ENCODE measurements around the gene B3GLCT. TPM values are rescaled to one million over a fixed set of nuclear protein-coding genes. Genes with fewer than 3 reads are reported as not detected.
"Not testable (repeated sequence)": the region's sequence is repeated elsewhere in the genome, so short reads cannot be mapped to it uniquely, and the experiment has no call there.

Gene B3GLCT
- total RNA-seq, 5 donors from 2014 or later (not counting 1 experiment from before 2014, with no cell fraction given): 3.7 to 5.6 (median 4.7) TPM

DNA sequence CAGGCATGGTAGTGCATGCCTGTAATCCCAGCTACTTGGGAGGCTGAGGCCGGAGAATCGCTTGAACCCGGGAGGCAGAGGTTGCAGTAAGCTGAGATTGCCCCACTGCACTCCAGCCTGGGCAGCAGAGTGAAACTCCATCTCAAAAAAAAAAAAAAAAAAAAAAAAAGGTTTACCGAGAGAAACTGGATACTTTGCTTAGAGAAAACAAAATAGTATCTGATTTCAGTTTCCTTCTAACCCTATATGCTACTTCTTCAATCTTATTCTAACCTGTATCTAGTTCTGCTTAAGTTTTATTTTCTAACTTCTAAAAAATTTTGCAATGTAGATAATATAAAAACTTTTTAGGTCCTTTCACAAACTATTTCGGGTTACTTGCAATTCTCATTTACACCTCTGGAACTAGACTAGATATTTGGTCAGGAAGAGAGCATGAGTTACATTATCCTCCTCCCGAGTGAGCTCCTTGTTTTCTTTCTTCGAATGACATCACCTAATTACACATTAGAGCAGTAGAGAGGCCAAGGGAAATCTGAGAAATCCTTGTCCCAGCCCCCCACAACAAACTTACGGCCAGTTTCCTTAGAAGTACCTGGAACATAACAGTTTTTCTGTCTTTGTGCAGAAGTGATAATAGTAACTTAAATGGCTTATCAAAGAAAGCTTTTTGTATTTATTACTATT lies 128.9 kb downstream of the B3GLCT start:
- Histone ChIP-seq H3K27me3 (replicated peaks in 1 of 2; ENCODE audit: control insufficient read depth in 2 of 2, extremely low read depth in 1 of 2, insufficient read depth in 2 of 2, low read length in 1 of 2) (no peaks in the 10 kb centered on the region), H3K27ac (ENCODE audit: low read length) (no peak overlapping the region), H3K4me1 (ENCODE audit: control insufficient read depth in 1 of 2, extremely low read depth in 1 of 2, insufficient read depth in 2 of 2, low read length in 2 of 2) (no peaks in the 10 kb centered on the region), H3K36me3 (ENCODE audit: control insufficient read depth in 2 of 2, extremely low read depth in 1 of 2, insufficient read depth in 1 of 2, low read length in 1 of 2) (peaks cover 0 to 15% of the 10 kb centered on the region in 2 donors), H3K4me3 (ENCODE audit: control insufficient read depth in 1 of 2, extremely low read depth in 1 of 2, low read length in 1 of 2) (no peak overlapping the region), H3K9me3 (no peaks in the 10 kb centered on the region)
- POLR2A ChIA-PET: no interaction called here
- 100% methylated on average over 1 of the region's 8 CpGs for WGBS (ENCODE audit: insufficient coverage)
- no peaks in the 10 kb centered on the region for H3K4me1 Mint-ChIP-seq
- H3K9me3 Mint-ChIP-seq: peaks cover 0 to 4% (median 4%) of the 10 kb centered on the region in 3 donors
- peaks cover 66% of the 10 kb centered on the region for H3K36me3 Mint-ChIP-seq
- ATAC-seq (replicated peaks in 1 of 4): no peak
- no peak overlapping the region for H3K27ac Mint-ChIP-seq
- DNase-seq: no peak
- H3K4me3 Mint-ChIP-seq: no peak overlapping the region
- H3K27me3 Mint-ChIP-seq: no peaks in the 10 kb centered on the region
- CTCF ChIA-PET: interaction anchor here in 1 of 2 donors (0.6 kb wide), 1 partner anchor 1855 kb away, joined by 3 read pairs; no protein-coding TSS in a partner anchor

DNA sequence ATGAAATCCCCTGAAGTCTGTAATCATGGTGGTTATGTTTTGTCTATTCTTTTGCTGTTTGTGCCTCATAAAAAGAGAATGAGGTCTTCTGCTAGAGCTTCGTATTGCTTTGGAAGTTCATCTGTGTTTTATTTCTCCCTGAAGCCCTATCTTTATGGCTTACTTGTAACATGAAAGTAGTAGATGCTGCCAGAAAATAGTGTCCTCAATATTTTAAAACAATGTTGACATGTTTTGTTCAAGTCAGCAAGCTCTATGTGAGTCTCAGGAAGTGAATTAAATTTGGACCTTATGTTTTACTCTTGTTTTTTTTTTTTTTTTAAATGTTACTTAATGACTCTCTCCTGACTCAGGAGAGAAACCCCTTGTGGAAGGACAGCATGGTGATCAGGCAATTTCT lies 130.5 kb downstream of the B3GLCT start:
- no peaks in the 10 kb centered on the region for H3K27me3 Mint-ChIP-seq
- Histone ChIP-seq H3K4me3 (ENCODE audit: control insufficient read depth in 1 of 2, extremely low read depth in 1 of 2, low read length in 1 of 2) (no peak overlapping the region), H3K9me3 (no peaks in the 10 kb centered on the region), H3K4me1 (ENCODE audit: control insufficient read depth in 1 of 2, extremely low read depth in 1 of 2, insufficient read depth in 2 of 2, low read length in 2 of 2) (no peaks in the 10 kb centered on the region), H3K27me3 (replicated peaks in 1 of 2; ENCODE audit: control insufficient read depth in 2 of 2, extremely low read depth in 1 of 2, insufficient read depth in 2 of 2, low read length in 1 of 2) (no peaks in the 10 kb centered on the region), H3K27ac (ENCODE audit: low read length) (no peak overlapping the region), H3K36me3 (ENCODE audit: control insufficient read depth in 2 of 2, extremely low read depth in 1 of 2, insufficient read depth in 1 of 2, low read length in 1 of 2) (peaks cover 0 to 10% of the 10 kb centered on the region in 2 donors)
- ChIA-PET CTCF (interaction anchor here in 1 of 2 donors (0.7 kb wide), 1 partner anchor 1642 kb away, joined by 6 read pairs; no protein-coding TSS in a partner anchor), POLR2A (no interaction called here)
- no peak overlapping the region for H3K4me3 Mint-ChIP-seq
- no peak for DNase-seq
- WGBS (ENCODE audit: insufficient coverage): no CpG with 5 or more reads among the region's 1 CpG
- no peaks in the 10 kb centered on the region for H3K4me1 Mint-ChIP-seq
- H3K27ac Mint-ChIP-seq: no peak overlapping the region
- H3K36me3 Mint-ChIP-seq: peaks cover 53% of the 10 kb centered on the region
- H3K9me3 Mint-ChIP-seq: peaks cover under 1 to 12% (median 4%) of the 10 kb centered on the region in 3 donors
- ATAC-seq (replicated peaks in 1 of 4): no peak

DNA sequence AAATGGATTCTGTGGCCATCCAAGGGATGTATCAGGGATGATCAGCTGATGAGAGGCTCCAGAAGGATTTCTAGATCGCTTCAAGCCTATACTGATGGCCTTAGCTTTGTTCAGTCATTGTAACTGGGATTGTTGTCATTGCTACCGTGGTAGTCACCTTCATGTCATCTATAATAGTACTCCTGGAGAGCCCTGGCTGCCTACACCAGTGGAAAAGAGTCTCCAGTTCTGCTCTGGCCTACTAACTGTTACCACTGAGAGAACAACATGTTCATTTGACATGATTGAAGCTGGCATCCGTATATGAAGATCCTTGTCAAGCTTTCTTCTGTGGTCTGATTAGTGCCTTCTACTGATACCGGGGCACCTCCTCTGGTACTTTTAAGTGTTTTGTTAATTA lies 131.3 kb downstream of the B3GLCT start:
- POLR2A ChIA-PET: no interaction called here
- CTCF ChIA-PET: interaction anchor here in 1 of 2 donors (0.7 kb wide), 1 partner anchor 1643 kb away, joined by 6 read pairs; no protein-coding TSS in a partner anchor
- no peak for ATAC-seq (replicated peaks in 1 of 4)
- H3K27ac ChIP-seq (ENCODE audit: low read length): no peak overlapping the region
- no peak for DNase-seq
- peaks cover 0 to 10% of the 10 kb centered on the region in 2 donors for H3K36me3 ChIP-seq (ENCODE audit: control insufficient read depth in 2 of 2, extremely low read depth in 1 of 2, insufficient read depth in 1 of 2, low read length in 1 of 2)
- Mint-ChIP-seq H3K27ac (no peak overlapping the region), H3K9me3 (peaks cover 5 to 20% (median 8%) of the 10 kb centered on the region in 3 donors), H3K36me3 (peaks cover 45% of the 10 kb centered on the region), H3K4me3 (no peak overlapping the region), H3K27me3 (peaks cover 2% of the 10 kb centered on the region in 2 donors), H3K4me1 (no peaks in the 10 kb centered on the region)
- H3K4me3 ChIP-seq (ENCODE audit: control insufficient read depth in 1 of 2, extremely low read depth in 1 of 2, low read length in 1 of 2): no peak overlapping the region
- H3K27me3 ChIP-seq (replicated peaks in 1 of 2; ENCODE audit: control insufficient read depth in 2 of 2, extremely low read depth in 1 of 2, insufficient read depth in 2 of 2, low read length in 1 of 2): peaks cover 0 to under 1% of the 10 kb centered on the region in 2 experiments
- H3K4me1 ChIP-seq (ENCODE audit: control insufficient read depth in 1 of 2, extremely low read depth in 1 of 2, insufficient read depth in 2 of 2, low read length in 2 of 2): no peaks in the 10 kb centered on the region
- 94% methylated on average over 2 of the region's 4 CpGs for WGBS (ENCODE audit: insufficient coverage)
- no peaks in the 10 kb centered on the region for H3K9me3 ChIP-seq

DNA sequence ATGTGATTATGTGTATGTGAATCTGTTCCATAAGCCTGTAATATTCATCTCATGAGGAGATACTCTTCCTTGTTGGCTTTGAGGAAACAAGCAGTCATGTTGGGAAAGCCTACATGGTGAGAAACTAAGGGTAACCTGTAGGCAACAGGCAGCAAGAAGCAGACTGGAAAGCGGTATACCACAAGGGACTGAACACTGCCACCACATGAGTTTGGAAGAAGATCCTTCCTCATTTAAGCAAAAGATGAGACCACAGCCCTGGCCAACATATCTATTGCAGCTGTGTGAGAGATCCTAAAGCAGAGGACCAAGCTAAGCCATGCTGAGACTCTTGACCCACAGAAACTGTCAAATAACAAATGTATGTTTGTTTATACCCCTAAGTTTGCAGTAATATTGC lies 134.8 kb downstream of the B3GLCT start:
- 100% methylated on average over 1 of the region's 1 CpG for WGBS (ENCODE audit: insufficient coverage)
- Histone ChIP-seq H3K4me3 (ENCODE audit: control insufficient read depth in 1 of 2, extremely low read depth in 1 of 2, low read length in 1 of 2) (no peak overlapping the region), H3K27me3 (replicated peaks in 1 of 2; ENCODE audit: control insufficient read depth in 2 of 2, extremely low read depth in 1 of 2, insufficient read depth in 2 of 2, low read length in 1 of 2) (peaks cover 0 to 4% of the 10 kb centered on the region in 2 experiments), H3K4me1 (ENCODE audit: control insufficient read depth in 1 of 2, extremely low read depth in 1 of 2, insufficient read depth in 2 of 2, low read length in 2 of 2) (no peaks in the 10 kb centered on the region), H3K9me3 (no peaks in the 10 kb centered on the region), H3K27ac (ENCODE audit: low read length) (no peak overlapping the region), H3K36me3 (ENCODE audit: control insufficient read depth in 2 of 2, extremely low read depth in 1 of 2, insufficient read depth in 1 of 2, low read length in 1 of 2) (peaks cover 0 to 3% of the 10 kb centered on the region in 2 donors)
- no peak overlapping the region for H3K27ac Mint-ChIP-seq
- POLR2A ChIA-PET: no interaction called here
- no peaks in the 10 kb centered on the region for H3K4me1 Mint-ChIP-seq
- peaks cover 19% of the 10 kb centered on the region for H3K36me3 Mint-ChIP-seq
- H3K9me3 Mint-ChIP-seq: peaks cover 5 to 35% (median 9%) of the 10 kb centered on the region in 3 donors
- no peak overlapping the region for H3K4me3 Mint-ChIP-seq
- CTCF ChIA-PET: no interaction called here
- DNase-seq (no peak), ATAC-seq (replicated peaks in 1 of 4) (no peak)
- peaks cover 7 to 8% of the 10 kb centered on the region in 2 donors for H3K27me3 Mint-ChIP-seq

DNA sequence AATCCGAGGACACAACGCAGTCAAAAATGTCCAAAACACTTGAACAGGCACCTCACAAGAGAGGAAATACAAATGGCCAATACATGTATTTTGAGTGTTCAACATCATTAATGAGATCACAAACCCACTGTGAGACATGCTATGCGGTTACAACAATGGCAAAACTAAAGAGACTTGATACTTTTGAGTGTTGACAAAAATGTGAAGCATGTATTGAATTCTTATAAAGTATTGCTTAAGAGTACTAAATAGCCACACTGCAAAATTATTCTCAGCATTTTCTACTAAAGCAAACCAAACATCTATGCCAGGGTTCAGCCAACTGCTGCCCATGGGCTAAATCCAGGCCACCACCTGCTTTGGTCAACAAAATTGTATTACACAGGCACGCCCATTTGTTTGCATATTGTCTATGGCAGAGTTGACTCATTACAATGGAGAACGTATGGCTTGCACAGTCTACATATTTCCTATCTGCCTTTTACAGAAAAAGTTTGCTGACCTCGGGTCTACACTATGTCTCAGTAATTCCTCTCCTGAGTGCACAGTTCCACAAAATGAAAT lies 135.3 kb downstream of the B3GLCT start:
- H3K4me3 Mint-ChIP-seq: no peak overlapping the region
- peaks cover 7 to 8% of the 10 kb centered on the region in 2 donors for H3K27me3 Mint-ChIP-seq
- ATAC-seq (replicated peaks in 1 of 4): no peak
- Histone ChIP-seq H3K27me3 (replicated peaks in 1 of 2; ENCODE audit: control insufficient read depth in 2 of 2, extremely low read depth in 1 of 2, insufficient read depth in 2 of 2, low read length in 1 of 2) (peaks cover 0 to 4% of the 10 kb centered on the region in 2 experiments), H3K4me3 (ENCODE audit: control insufficient read depth in 1 of 2, extremely low read depth in 1 of 2, low read length in 1 of 2) (no peak overlapping the region), H3K27ac (ENCODE audit: low read length) (no peak overlapping the region), H3K4me1 (ENCODE audit: control insufficient read depth in 1 of 2, extremely low read depth in 1 of 2, insufficient read depth in 2 of 2, low read length in 2 of 2) (no peaks in the 10 kb centered on the region), H3K9me3 (no peaks in the 10 kb centered on the region), H3K36me3 (ENCODE audit: control insufficient read depth in 2 of 2, extremely low read depth in 1 of 2, insufficient read depth in 1 of 2, low read length in 1 of 2) (no peaks in the 10 kb centered on the region)
- whole genome bisulfite sequencing (ENCODE audit: insufficient coverage): 72% methylated on average over 2 of the region's 6 CpGs
- ChIA-PET CTCF (no interaction called here), POLR2A (no interaction called here)
- peaks cover 5 to 35% (median 9%) of the 10 kb centered on the region in 3 donors for H3K9me3 Mint-ChIP-seq
- peaks cover 15% of the 10 kb centered on the region for H3K36me3 Mint-ChIP-seq
- DNase-seq: no peak
- no peaks in the 10 kb centered on the region for H3K4me1 Mint-ChIP-seq
- H3K27ac Mint-ChIP-seq: no peak overlapping the region

DNA sequence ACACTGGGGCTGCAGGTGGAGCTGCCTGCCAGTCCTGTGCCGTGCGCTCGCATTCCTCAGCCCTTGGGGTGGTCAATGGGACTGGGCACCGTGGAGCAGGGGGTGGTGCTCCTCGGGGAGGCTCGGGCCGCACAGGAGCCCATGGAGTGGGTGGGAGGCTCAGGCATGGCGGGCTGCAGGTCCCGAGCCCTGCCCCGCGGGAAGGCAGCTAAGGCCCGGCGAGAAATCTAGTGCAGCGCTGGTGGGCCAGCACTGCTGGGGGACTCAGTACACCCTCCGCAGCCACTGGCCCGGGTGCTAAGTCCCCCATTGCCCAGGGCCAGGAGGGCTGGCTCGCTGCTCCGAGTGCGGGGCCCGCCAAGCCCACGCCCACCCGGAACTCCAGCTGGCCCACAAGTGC lies 139.8 kb downstream of the B3GLCT start:
- H3K36me3 Mint-ChIP-seq, CTCF ChIA-PET, POLR2A ChIA-PET: not testable (repeated sequence)

More for the DNA sequence above, 139.8 kb downstream of the B3GLCT start:
- H3K9me3 ChIP-seq; H3K4me1 ChIP-seq (ENCODE audit: control insufficient read depth in 1 of 2, extremely low read depth in 1 of 2, insufficient read depth in 2 of 2, low read length in 2 of 2); H3K27me3 Mint-ChIP-seq; DNase-seq; H3K27ac Mint-ChIP-seq; H3K27ac ChIP-seq (ENCODE audit: low read length); ATAC-seq (replicated peaks in 1 of 4); H3K4me1 Mint-ChIP-seq; H3K27me3 ChIP-seq (replicated peaks in 1 of 2; ENCODE audit: control insufficient read depth in 2 of 2, extremely low read depth in 1 of 2, insufficient read depth in 2 of 2, low read length in 1 of 2); H3K4me3 Mint-ChIP-seq; H3K4me3 ChIP-seq (ENCODE audit: control insufficient read depth in 1 of 2, extremely low read depth in 1 of 2, low read length in 1 of 2); H3K36me3 ChIP-seq (ENCODE audit: control insufficient read depth in 2 of 2, extremely low read depth in 1 of 2, insufficient read depth in 1 of 2, low read length in 1 of 2): not testable (repeated sequence)
- 84% methylated on average over 9 of the region's 22 CpGs for WGBS (ENCODE audit: insufficient coverage)
- H3K9me3 Mint-ChIP-seq: peaks cover 8 to 28% (median 9%) of the 10 kb centered on the region in 3 donors
